Measurements from ENCODE around the gene SLAMF1. TPM values are rescaled to one million over a fixed set of nuclear protein-coding genes. Genes with fewer than 3 reads are reported as not detected.
"Not testable (repeated sequence)": the region's sequence is repeated elsewhere in the genome, so short reads cannot be mapped to it uniquely, and the experiment has no call there.

SLAMF1 gene, protein sequence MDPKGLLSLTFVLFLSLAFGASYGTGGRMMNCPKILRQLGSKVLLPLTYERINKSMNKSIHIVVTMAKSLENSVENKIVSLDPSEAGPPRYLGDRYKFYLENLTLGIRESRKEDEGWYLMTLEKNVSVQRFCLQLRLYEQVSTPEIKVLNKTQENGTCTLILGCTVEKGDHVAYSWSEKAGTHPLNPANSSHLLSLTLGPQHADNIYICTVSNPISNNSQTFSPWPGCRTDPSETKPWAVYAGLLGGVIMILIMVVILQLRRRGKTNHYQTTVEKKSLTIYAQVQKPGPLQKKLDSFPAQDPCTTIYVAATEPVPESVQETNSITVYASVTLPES
- 0.10 TPM for polyA plus RNA-seq (2013, experiment 1 of 2)
- 0.11 TPM for polyA plus RNA-seq (2013, experiment 2 of 2)

DNA sequence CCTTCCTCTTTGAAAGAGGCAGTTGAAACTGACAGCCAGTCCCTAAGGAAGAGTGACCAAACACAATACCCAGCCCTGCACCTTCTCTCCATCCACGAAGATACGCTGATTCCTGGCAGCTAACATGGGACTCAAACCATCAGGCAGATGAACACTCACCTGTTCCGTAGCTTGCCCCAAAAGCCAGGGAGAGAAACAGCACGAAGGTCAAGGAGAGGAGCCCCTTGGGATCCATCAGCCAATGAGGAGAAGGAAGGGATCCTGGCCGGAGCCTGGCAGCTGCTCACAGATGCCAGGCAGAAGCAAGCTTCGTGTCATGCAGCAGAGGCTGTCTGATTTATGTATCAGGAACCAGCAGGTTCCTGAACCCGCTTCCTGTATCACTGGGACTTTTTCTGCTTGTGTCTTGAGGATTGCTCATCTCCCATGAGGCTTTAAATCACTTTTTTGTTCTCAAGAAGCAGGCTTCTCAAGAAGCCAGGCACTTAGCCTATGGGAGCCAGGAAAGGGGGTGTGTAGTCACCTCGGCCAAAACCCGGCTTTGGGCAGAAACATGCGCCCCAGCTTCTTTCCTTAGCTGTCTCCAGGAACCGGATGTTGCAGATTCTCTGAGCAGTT is at the start of gene SLAMF1:
Gene SLAMF1, minus strand, starts transcription at position 334 of the 618 bp plus-strand sequence. Its CDS starts 99 bp downstream, at position 235.
- H3K9ac ChIP-seq (ENCODE audit: low read length) = no peak within 1 kb of the TSS
- no peaks in the 10 kb centered on the region for H3K79me1 ChIP-seq (ENCODE audit: low read length)
- peaks cover 5% of the 10 kb centered on the region for H3K4me1 ChIP-seq (ENCODE audit: control insufficient read depth, low read depth, low read length)
- H3K27me3 ChIP-seq (ENCODE audit: insufficient read depth, low read length, poor library complexity) = no peaks in the 10 kb centered on the region
- no peaks in the 10 kb centered on the region for H3K79me2 ChIP-seq (ENCODE audit: control insufficient read depth, insufficient read depth, low read length)
- peak within 1 kb of the TSS; percentile 97 for H2AK5ac ChIP-seq (ENCODE audit: low read length)
- H3K56ac ChIP-seq (ENCODE audit: low read length) = peak within 1 kb of the TSS; percentile 59
- no peak within 1 kb of the TSS for H3K4me2 ChIP-seq (ENCODE audit: low read length)
- H3K36me3 ChIP-seq (ENCODE audit: control insufficient read depth, insufficient read depth, low read length) = no peaks in the 10 kb centered on the region
- no peak within 1 kb of the TSS for H4K5ac ChIP-seq (ENCODE audit: low read length)
- H3K23ac ChIP-seq (ENCODE audit: low read length) = no peak within 1 kb of the TSS
- peak within 1 kb of the TSS; percentile 87 for H3K4ac ChIP-seq (ENCODE audit: low read depth, low read length)
- H3K18ac ChIP-seq (ENCODE audit: low read length) = peak within 1 kb of the TSS; percentile 24
- no peak within 1 kb of the TSS for H4K8ac ChIP-seq (ENCODE audit: low read depth, low read length)
- no peak within 1 kb of the TSS for H3K4me3 ChIP-seq (ENCODE audit: low read length)
- no peak for DNase-seq
- no CpG with 5 or more reads among the region's 11 CpGs for WGBS (ENCODE audit: extremely low coverage, insufficient coverage, low lambda C conversion rate)
- peak within 1 kb of the TSS; percentile 29 for H2BK5ac ChIP-seq (ENCODE audit: low read length)
- H2BK120ac ChIP-seq (ENCODE audit: low read depth, low read length) = peak within 1 kb of the TSS; percentile 69
- H2BK15ac ChIP-seq (replicated peaks; ENCODE audit: low read depth) = peak within 1 kb of the TSS; percentile 96
- no peak within 1 kb of the TSS for H3K27ac ChIP-seq (ENCODE audit: low read depth, low read length)

- H3K27me3 ChIP-seq (ENCODE audit: insufficient read depth, low read length, poor library complexity); H3K23ac ChIP-seq (ENCODE audit: low read length); H3K9ac ChIP-seq (ENCODE audit: low read length); H3K56ac ChIP-seq (ENCODE audit: low read length); H4K8ac ChIP-seq (ENCODE audit: low read depth, low read length); H3K4me2 ChIP-seq (ENCODE audit: low read length); H2AK5ac ChIP-seq (ENCODE audit: low read length); H2BK120ac ChIP-seq (ENCODE audit: low read depth, low read length); H3K79me2 ChIP-seq (ENCODE audit: control insufficient read depth, insufficient read depth, low read length); H3K4ac ChIP-seq (ENCODE audit: low read depth, low read length); H3K27ac ChIP-seq (ENCODE audit: low read depth, low read length); H3K18ac ChIP-seq (ENCODE audit: low read length); H2BK15ac ChIP-seq (replicated peaks; ENCODE audit: low read depth); H2BK5ac ChIP-seq (ENCODE audit: low read length); H3K36me3 ChIP-seq (ENCODE audit: control insufficient read depth, insufficient read depth, low read length); H3K79me1 ChIP-seq (ENCODE audit: low read length); H3K4me1 ChIP-seq (ENCODE audit: control insufficient read depth, low read depth, low read length); H4K5ac ChIP-seq (ENCODE audit: low read length); H3K4me3 ChIP-seq (ENCODE audit: low read length): not testable (repeated sequence)
- WGBS (ENCODE audit: extremely low coverage, insufficient coverage, low lambda C conversion rate) = no CpG with 5 or more reads among the region's 10 CpGs
- peak; percentile 28 for DNase-seq
Measured at GRCh38 chr1:160692390-160692789, 45.5 kb upstream of the SLAMF1 start.

- Histone ChIP-seq H3K4ac (ENCODE audit: low read depth, low read length) (no peak overlapping the region), H3K79me1 (ENCODE audit: low read length) (no peaks in the 10 kb centered on the region), H3K18ac (ENCODE audit: low read length) (no peak overlapping the region), H3K4me3 (ENCODE audit: low read length) (no peak overlapping the region), H4K8ac (ENCODE audit: low read depth, low read length) (no peak overlapping the region), H2AK5ac (ENCODE audit: low read length) (peak overlapping the region; percentile 87), H3K4me2 (ENCODE audit: low read length) (no peak overlapping the region), H3K36me3 (ENCODE audit: control insufficient read depth, insufficient read depth, low read length) (no peaks in the 10 kb centered on the region), H4K5ac (ENCODE audit: low read length) (no peak overlapping the region), H3K23ac (ENCODE audit: low read length) (no peak overlapping the region), H2BK120ac (ENCODE audit: low read depth, low read length) (no peak overlapping the region), H3K9ac (ENCODE audit: low read length) (no peak overlapping the region), H3K79me2 (ENCODE audit: control insufficient read depth, insufficient read depth, low read length) (no peaks in the 10 kb centered on the region), H3K27me3 (ENCODE audit: insufficient read depth, low read length, poor library complexity) (no peaks in the 10 kb centered on the region), H3K4me1 (ENCODE audit: control insufficient read depth, low read depth, low read length) (peaks cover 4% of the 10 kb centered on the region), H3K27ac (ENCODE audit: low read depth, low read length) (no peak overlapping the region), H3K56ac (ENCODE audit: low read length) (no peak overlapping the region), H2BK5ac (ENCODE audit: low read length) (peak overlapping the region; percentile 72), H2BK15ac (replicated peaks; ENCODE audit: low read depth) (no peak overlapping the region)
- no peak for DNase-seq
Measured at GRCh38 chr1:160685266-160685665, 38.4 kb upstream of the SLAMF1 start.

GRCh38 chr1:160682983-160683865 is 36.4 kb upstream of the SLAMF1 start:
- no peaks in the 10 kb centered on the region for H3K27me3 ChIP-seq (ENCODE audit: insufficient read depth, low read length, poor library complexity)
- no peak overlapping the region for H3K4me3 ChIP-seq (ENCODE audit: low read length)
- H2BK15ac ChIP-seq (replicated peaks; ENCODE audit: low read depth) = peak overlapping the region; percentile 25
- peak overlapping the region; percentile 83 for H2AK5ac ChIP-seq (ENCODE audit: low read length)
- no peak overlapping the region for H2BK5ac ChIP-seq (ENCODE audit: low read length)
- no peaks in the 10 kb centered on the region for H3K79me2 ChIP-seq (ENCODE audit: control insufficient read depth, insufficient read depth, low read length)
- no peak overlapping the region for H4K8ac ChIP-seq (ENCODE audit: low read depth, low read length)
- H3K4me2 ChIP-seq (ENCODE audit: low read length) = no peak overlapping the region
- H3K18ac ChIP-seq (ENCODE audit: low read length) = peak overlapping the region; percentile 22
- no peak overlapping the region for H4K5ac ChIP-seq (ENCODE audit: low read length)
- no peak overlapping the region for H3K9ac ChIP-seq (ENCODE audit: low read length)
- H3K4ac ChIP-seq (ENCODE audit: low read depth, low read length) = no peak overlapping the region
- no peak for DNase-seq
- WGBS (ENCODE audit: extremely low coverage, insufficient coverage, low lambda C conversion rate) = no CpG with 5 or more reads among the region's 4 CpGs
- H3K79me1 ChIP-seq (ENCODE audit: low read length) = no peaks in the 10 kb centered on the region
- no peaks in the 10 kb centered on the region for H3K36me3 ChIP-seq (ENCODE audit: control insufficient read depth, insufficient read depth, low read length)
- H3K23ac ChIP-seq (ENCODE audit: low read length) = no peak overlapping the region
- no peak overlapping the region for H3K56ac ChIP-seq (ENCODE audit: low read length)
- no peak overlapping the region for H3K27ac ChIP-seq (ENCODE audit: low read depth, low read length)
- peak overlapping the region; percentile 49 for H2BK120ac ChIP-seq (ENCODE audit: low read depth, low read length)
- H3K4me1 ChIP-seq (ENCODE audit: control insufficient read depth, low read depth, low read length) = peaks cover 4% of the 10 kb centered on the region

DNA sequence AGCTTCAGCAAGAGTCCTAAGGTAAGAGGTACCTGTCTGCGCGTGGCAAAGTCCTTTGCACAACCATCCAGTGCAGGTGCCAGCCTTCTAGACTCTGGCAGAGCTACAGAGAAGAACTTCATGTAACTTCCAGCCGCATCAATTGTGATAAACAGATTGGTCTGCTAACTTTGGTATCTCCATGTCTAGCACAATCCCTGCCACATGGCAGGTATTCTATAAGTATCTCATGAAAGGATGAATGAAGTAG is 35.0 kb upstream of the SLAMF1 start:
- Histone ChIP-seq H3K4ac (ENCODE audit: low read depth, low read length) (no peak overlapping the region), H3K18ac (ENCODE audit: low read length) (no peak overlapping the region), H3K79me2 (ENCODE audit: control insufficient read depth, insufficient read depth, low read length) (no peaks in the 10 kb centered on the region), H2AK5ac (ENCODE audit: low read length) (no peak overlapping the region), H3K36me3 (ENCODE audit: control insufficient read depth, insufficient read depth, low read length) (no peaks in the 10 kb centered on the region), H3K56ac (ENCODE audit: low read length) (peak overlapping the region; percentile 42), H2BK120ac (ENCODE audit: low read depth, low read length) (no peak overlapping the region), H3K79me1 (ENCODE audit: low read length) (no peaks in the 10 kb centered on the region), H3K4me2 (ENCODE audit: low read length) (no peak overlapping the region), H3K27me3 (ENCODE audit: insufficient read depth, low read length, poor library complexity) (no peaks in the 10 kb centered on the region), H3K4me3 (ENCODE audit: low read length) (no peak overlapping the region), H3K9ac (ENCODE audit: low read length) (no peak overlapping the region), H3K4me1 (ENCODE audit: control insufficient read depth, low read depth, low read length) (peaks cover 4% of the 10 kb centered on the region), H4K8ac (ENCODE audit: low read depth, low read length) (no peak overlapping the region), H2BK5ac (ENCODE audit: low read length) (no peak overlapping the region), H3K27ac (ENCODE audit: low read depth, low read length) (no peak overlapping the region), H4K5ac (ENCODE audit: low read length) (no peak overlapping the region), H2BK15ac (replicated peaks; ENCODE audit: low read depth) (no peak overlapping the region), H3K23ac (ENCODE audit: low read length) (no peak overlapping the region)
- no CpG with 5 or more reads among the region's 3 CpGs for WGBS (ENCODE audit: extremely low coverage, insufficient coverage, low lambda C conversion rate)
- no peak for DNase-seq
